NCI-H1105 treated with DMSO at 0.1 percent for 48 hours (cell line): ENCODE data around the gene PDZRN4.
"Not testable (repeated sequence)": the region's sequence is repeated elsewhere in the genome, so short reads cannot be mapped to it uniquely, and the experiment has no call there.

ENCODE experiments used
- DNase-seq: peaks from one replicate; lab custom pipeline; 2025; lab: John Stamatoyannopoulos, UW

Gene PDZRN4

GRCh38 chr12:41509271-41510055 lies 321.3 kb downstream of the PDZRN4 start:
- no peak for DNase-seq

- no peak for DNase-seq
Measured at GRCh38 chr12:41510470-41510869, 322.4 kb downstream of the PDZRN4 start.

GRCh38 chr12:41511247-41511646 lies 323.1 kb downstream of the PDZRN4 start:
- no peak for DNase-seq

GRCh38 chr12:41512497-41512896 lies 324.4 kb downstream of the PDZRN4 start:
- no peak for DNase-seq

- peak; percentile 73 for DNase-seq
Measured at GRCh38 chr12:41514021-41514777, 326.1 kb downstream of the PDZRN4 start.

- no peak for DNase-seq
Measured at GRCh38 chr12:41514907-41515306, 326.8 kb downstream of the PDZRN4 start.

- no peak for DNase-seq
Measured at GRCh38 chr12:41515953-41516352, 327.8 kb downstream of the PDZRN4 start.

GRCh38 chr12:41520869-41521268 lies 332.7 kb downstream of the PDZRN4 start:
- DNase-seq = no peak

- no peak for DNase-seq
Measured at GRCh38 chr12:41521872-41522379, 333.8 kb downstream of the PDZRN4 start.

- DNase-seq = no peak
Measured at GRCh38 chr12:41527062-41527461, 338.9 kb downstream of the PDZRN4 start.

- DNase-seq = no peak
Measured at GRCh38 chr12:41527534-41528116, 339.5 kb downstream of the PDZRN4 start.

GRCh38 chr12:41528874-41529273 lies 340.8 kb downstream of the PDZRN4 start:
- DNase-seq = no peak

GRCh38 chr12:41530441-41530840 lies 342.3 kb downstream of the PDZRN4 start:
- DNase-seq = no peak

- DNase-seq = no peak
Measured at GRCh38 chr12:41531147-41531829, 343.2 kb downstream of the PDZRN4 start.

- DNase-seq = no peak
Measured at GRCh38 chr12:41532072-41532471, 344.0 kb downstream of the PDZRN4 start.

- DNase-seq = no peak
Measured at GRCh38 chr12:41536813-41537490, 348.8 kb downstream of the PDZRN4 start.

- DNase-seq = no peak
Measured at GRCh38 chr12:41537522-41537921, 349.4 kb downstream of the PDZRN4 start.

GRCh38 chr12:41545761-41546160 lies 357.6 kb downstream of the PDZRN4 start:
- no peak for DNase-seq

- DNase-seq = not testable (repeated sequence)
Measured at GRCh38 chr12:41547071-41547470, 359.0 kb downstream of the PDZRN4 start.

GRCh38 chr12:41548926-41549325 lies 360.8 kb downstream of the PDZRN4 start:
- no peak for DNase-seq

GRCh38 chr12:41552588-41552987 lies 364.5 kb downstream of the PDZRN4 start:
- DNase-seq = peak; percentile 79

- DNase-seq = no peak
Measured at GRCh38 chr12:41556176-41556575, 368.1 kb downstream of the PDZRN4 start.
